Testis (tissue), 3 donors: ENCODE measurements around the gene WDR75. TPM values are rescaled to one million over a fixed set of nuclear protein-coding genes. Genes with fewer than 3 reads are reported as not detected.

Experiments
- DNase-seq: peaks from one replicate; pipeline ENCODE4 v3.0.0-alpha.2; 2019
- H3K27ac ChIP-seq, 2 donors: fragments of 200-600 bp; sonication (generic); one replicate each; pipeline ENCODE4 v1.5.1; 2019
- H3K27me3 ChIP-seq: fragments of 200-600 bp; sonication (generic); one replicate; pipeline ENCODE4 v1.5.1; 2019
- H3K36me3 ChIP-seq: fragments of 200-600 bp; sonication (generic); one replicate; pipeline ENCODE4 v1.5.1; 2017; ENCODE audit warnings: low read depth; ENCODE audit errors: missing control alignments
- H3K4me1 ChIP-seq: fragments of 200-600 bp; sonication (generic); one replicate; pipeline ENCODE4 v1.5.1; 2019
- H3K4me3 ChIP-seq, 2 donors: fragments of 200-600 bp; sonication (generic); one replicate each; pipeline ENCODE4 v1.5.1; 2017 to 2019
- H3K9me3 ChIP-seq: fragments of 200-600 bp; sonication (generic); one replicate; pipeline ENCODE4 v1.5.1; 2017
- POLR2A ChIP-seq: fragments of 450-650 bp; IDR thresholded peaks from one replicate; pipeline ENCODE4 v1.6.1; 2017; ENCODE audit warnings: antibody characterized with exemption, mild to moderate bottlenecking, moderate library complexity
- WGBS, 2 donors: methylation state at CpG; one replicate each; pipeline ENCODE4 v1.1.5; 2018; 5-methylcytosine and 5-hydroxymethylcytosine counted together
- intact Hi-C: fragments of 100-400 bp; cut with DNase I; formaldehyde crosslinking; loops from one replicate; pipeline ENCODE4 v1.15.1; 2023; ENCODE audit warnings: low total_unique reads
- polyA plus RNA-seq: library from polyadenylated mRNA; stranded (reverse); fragments of 350-450 nt; fragmentation: Illumina TruSeq; extraction: RNeasy Lipid Tissue Mini Kit (QIAGEN cat#74804); gene quantifications from one replicate; pipeline ENCODE4 v1.2.3, GENCODE V29; 2014; ENCODE audit warnings: low read depth, low replicate concordance; ENCODE audit not compliant: insufficient read depth
- total RNA-seq, 2 donors: library from RNA; depleted of rRNA; stranded (reverse); fragments of >200 nt; gene quantifications; one replicate each; pipeline ENCODE4 v1.2.3, GENCODE V29; 2016
- TF ChIP-seq, protein P1 (sequence below), 3 experiments: fragments of 450-650 bp in 2 of 3; fragments of 200-600 bp in 1 of 3; sonication (generic) in 1 of 3; IDR thresholded peaks; one replicate each; pipeline ENCODE4 v1.5.1; 2016 to 2019; ENCODE audit warnings: antibody characterized with exemption in 3 of 3, mild to moderate bottlenecking in 2 of 3, moderate library complexity in 1 of 3

WDR75 gene
- total and polyA plus RNA-seq, 3 donors from 2014 or later: 21.5 to 38.1 (median 35.0) TPM

DNA sequence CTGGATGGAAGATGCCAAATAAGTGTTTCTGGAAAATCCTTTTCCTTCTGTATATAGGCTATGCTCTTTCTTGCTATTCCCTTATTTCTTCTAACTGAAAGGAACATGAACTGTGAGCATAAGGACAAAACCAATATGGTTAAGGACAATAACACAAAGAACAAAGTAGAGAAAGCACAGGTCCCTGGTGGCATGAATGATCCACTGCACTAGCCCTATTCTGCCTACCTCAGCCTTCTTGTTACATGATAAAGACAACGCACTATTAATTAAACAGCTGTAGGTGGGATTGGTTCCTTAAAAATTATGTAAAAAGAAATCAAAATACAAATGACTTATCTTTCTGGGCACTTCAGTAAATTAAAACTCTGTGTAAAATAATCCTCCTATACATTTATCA, 1.9 kb upstream of the WDR75 start:
- DNase-seq: no peak
- TF ChIP-seq, protein P1, sequence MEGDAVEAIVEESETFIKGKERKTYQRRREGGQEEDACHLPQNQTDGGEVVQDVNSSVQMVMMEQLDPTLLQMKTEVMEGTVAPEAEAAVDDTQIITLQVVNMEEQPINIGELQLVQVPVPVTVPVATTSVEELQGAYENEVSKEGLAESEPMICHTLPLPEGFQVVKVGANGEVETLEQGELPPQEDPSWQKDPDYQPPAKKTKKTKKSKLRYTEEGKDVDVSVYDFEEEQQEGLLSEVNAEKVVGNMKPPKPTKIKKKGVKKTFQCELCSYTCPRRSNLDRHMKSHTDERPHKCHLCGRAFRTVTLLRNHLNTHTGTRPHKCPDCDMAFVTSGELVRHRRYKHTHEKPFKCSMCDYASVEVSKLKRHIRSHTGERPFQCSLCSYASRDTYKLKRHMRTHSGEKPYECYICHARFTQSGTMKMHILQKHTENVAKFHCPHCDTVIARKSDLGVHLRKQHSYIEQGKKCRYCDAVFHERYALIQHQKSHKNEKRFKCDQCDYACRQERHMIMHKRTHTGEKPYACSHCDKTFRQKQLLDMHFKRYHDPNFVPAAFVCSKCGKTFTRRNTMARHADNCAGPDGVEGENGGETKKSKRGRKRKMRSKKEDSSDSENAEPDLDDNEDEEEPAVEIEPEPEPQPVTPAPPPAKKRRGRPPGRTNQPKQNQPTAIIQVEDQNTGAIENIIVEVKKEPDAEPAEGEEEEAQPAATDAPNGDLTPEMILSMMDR (IDR thresholded peaks at IDR 0.05): peak in 1 of 3 experiments; percentile 11
- TF ChIP-seq POLR2A: no peak
- no peak overlapping the region for H3K4me3 ChIP-seq
- no peaks in the 10 kb centered on the region for H3K27me3 ChIP-seq
- WGBS, 2 donors: 64 to 74% methylated on average over 1 of the region's 1 CpG
- H3K4me1 ChIP-seq: peaks cover 7% of the 10 kb centered on the region
- no peaks in the 10 kb centered on the region for H3K9me3 ChIP-seq
- no peaks in the 10 kb centered on the region for H3K36me3 ChIP-seq
- intact Hi-C loops: no loop called here
- no peak overlapping the region for H3K27ac ChIP-seq

DNA sequence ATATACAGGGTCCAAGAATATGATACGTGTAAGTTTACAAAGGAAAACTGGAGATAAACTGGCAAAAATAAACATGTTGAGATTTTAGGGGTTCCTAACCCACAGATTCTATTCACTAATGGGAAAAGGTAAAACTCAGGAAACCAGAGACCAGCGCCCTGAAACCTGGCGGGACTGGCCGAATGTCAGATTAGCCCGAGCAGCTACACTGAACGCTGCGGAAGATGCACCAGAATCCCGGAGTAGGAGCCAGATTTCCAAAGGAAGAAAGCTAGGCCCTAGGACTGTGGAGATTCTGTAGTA, 679 bp upstream of the WDR75 start:
- no peak for DNase-seq
- Histone ChIP-seq H3K4me3 (peak overlapping the region; percentile 71 to 86), H3K36me3 (no peaks in the 10 kb centered on the region), H3K9me3 (no peaks in the 10 kb centered on the region), H3K4me1 (peaks cover 12% of the 10 kb centered on the region), H3K27me3 (no peaks in the 10 kb centered on the region), H3K27ac (peak overlapping the region; percentile 86 to 87)
- WGBS, 2 donors: 0% methylated on average over 8 of the region's 8 CpGs
- intact Hi-C loops: no loop called here
- no peak for TF ChIP-seq POLR2A
- TF ChIP-seq, protein P1 (IDR thresholded peaks at IDR 0.05): no peak

DNA sequence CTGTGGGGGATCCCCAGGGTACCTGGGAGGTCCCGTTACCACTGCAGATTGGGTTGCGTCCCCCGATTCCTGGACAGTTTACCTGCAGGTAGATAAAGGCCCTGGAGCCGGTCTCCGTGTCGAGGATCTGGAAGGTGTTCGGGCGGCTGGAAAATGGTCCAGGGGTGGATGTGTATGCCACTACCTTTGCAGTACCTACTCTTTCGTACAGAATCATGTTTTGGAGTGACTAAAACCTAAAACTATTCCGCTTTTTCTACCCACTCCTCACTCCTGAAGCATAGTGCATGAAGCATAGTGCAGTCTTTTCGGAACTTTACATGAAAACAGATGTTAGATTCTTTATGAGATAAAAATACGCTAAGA, 418 bp downstream of the WDR75 start:
- Histone ChIP-seq H3K36me3 (no peaks in the 10 kb centered on the region), H3K4me1 (peaks cover 12% of the 10 kb centered on the region), H3K4me3 (peak overlapping the region; percentile 71 to 86), H3K9me3 (no peaks in the 10 kb centered on the region), H3K27me3 (no peaks in the 10 kb centered on the region), H3K27ac (peak overlapping the region; percentile 86 to 87)
- intact Hi-C loops: no loop called here
- WGBS, 2 donors: 0 to 1% methylated on average over 9 to 12 of the region's 12 CpGs
- DNase-seq: no peak
- TF ChIP-seq, protein P1 (IDR thresholded peaks at IDR 0.05): no peak
- TF ChIP-seq POLR2A: no peak

DNA sequence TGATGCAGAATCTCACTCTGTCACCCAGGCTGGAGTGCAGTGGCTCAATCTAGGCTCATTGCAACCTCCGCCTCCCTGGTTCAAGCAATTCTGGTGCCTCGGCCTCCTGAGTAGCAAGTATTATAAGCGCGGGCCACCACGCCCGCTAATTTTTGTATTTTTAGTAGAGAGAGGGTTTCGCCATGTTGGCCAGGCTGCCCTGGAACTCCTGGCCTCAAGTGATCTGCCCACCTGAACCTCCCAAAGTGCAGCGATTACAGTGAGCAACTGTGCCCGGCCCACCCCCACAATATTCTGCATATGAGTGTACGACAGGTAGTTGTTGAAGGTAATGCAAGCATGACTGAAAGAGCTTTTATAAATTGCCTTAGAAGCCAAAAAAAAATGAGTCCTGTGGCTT, 1.2 kb downstream of the WDR75 start:
- TF ChIP-seq POLR2A: no peak
- TF ChIP-seq, protein P1 (IDR thresholded peaks at IDR 0.05): no peak
- Histone ChIP-seq H3K9me3 (no peaks in the 10 kb centered on the region), H3K4me1 (peaks cover 12% of the 10 kb centered on the region), H3K27me3 (no peaks in the 10 kb centered on the region), H3K4me3 (no peak overlapping the region), H3K36me3 (no peaks in the 10 kb centered on the region), H3K27ac (no peak overlapping the region)
- WGBS, 2 donors: 58 to 72% methylated on average over 10 of the region's 10 CpGs
- no peak for DNase-seq
- intact Hi-C loops: no loop called here

DNA sequence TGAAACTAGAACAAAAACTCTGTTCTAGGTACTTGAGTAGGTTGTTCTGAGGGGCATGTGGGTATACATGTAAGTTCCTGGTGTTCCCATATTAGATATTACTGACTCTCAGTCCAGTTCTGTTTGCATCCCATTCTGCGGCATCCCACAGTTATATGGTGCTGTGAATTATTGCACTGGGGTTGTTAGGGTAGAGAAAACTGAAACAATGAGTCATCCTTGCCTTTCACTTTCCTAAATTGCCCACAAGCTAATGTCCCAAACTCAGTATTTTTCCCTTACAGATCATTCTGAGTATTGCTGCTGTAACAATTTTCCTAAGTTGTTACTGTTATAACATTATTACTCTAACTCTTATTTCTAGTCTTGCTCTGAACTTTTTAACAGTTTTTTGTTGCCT, 3.0 kb downstream of the WDR75 start:
- WGBS, 2 donors: 79 to 97% methylated on average over 1 of the region's 1 CpG
- H3K36me3 ChIP-seq: no peaks in the 10 kb centered on the region
- peaks cover 12% of the 10 kb centered on the region for H3K4me1 ChIP-seq
- H3K27ac ChIP-seq: no peak overlapping the region
- no peaks in the 10 kb centered on the region for H3K9me3 ChIP-seq
- H3K4me3 ChIP-seq: no peak overlapping the region
- DNase-seq: no peak
- TF ChIP-seq, protein P1 (IDR thresholded peaks at IDR 0.05): no peak
- TF ChIP-seq POLR2A: no peak
- no peaks in the 10 kb centered on the region for H3K27me3 ChIP-seq
- intact Hi-C loops: no loop called here
